H9 (cell line): ENCODE results near the gene JADE2. TPM values are rescaled to one million over a fixed set of nuclear protein-coding genes. Genes with fewer than 3 reads are reported as not detected.

Experiments
- DNase-seq: peaks from one replicate; pipeline ENCODE4 v3.0.0-alpha.2; 2017
- H2AFZ ChIP-seq: one replicate; pipeline ENCODE4 v1.6.1; 2013; ENCODE audit warnings: mild to moderate bottlenecking, low read length, control low read depth, moderate library complexity
- H2AK5ac ChIP-seq: 2 replicates; pipeline ENCODE4 v1.6.1; 2013; ENCODE audit warnings: low read length, control low read depth, mixed read lengths; ENCODE audit not compliant: insufficient read length
- H2BK120ac ChIP-seq: one replicate; pipeline ENCODE4 v1.6.1; 2013; ENCODE audit warnings: low read depth, mild to moderate bottlenecking, low read length, control low read depth, inconsistent platforms; ENCODE audit not compliant: poor library complexity, severe bottlenecking
- H2BK12ac ChIP-seq: 2 replicates; pipeline ENCODE4 v1.6.1; 2013; ENCODE audit warnings: low read length, control low read depth, mixed read lengths, low read depth; ENCODE audit not compliant: insufficient read length
- H2BK15ac ChIP-seq: 2 replicates; pipeline ENCODE4 v1.6.1; 2013; ENCODE audit warnings: low read depth, low read length, control low read depth
- H2BK20ac ChIP-seq: one replicate; pipeline ENCODE4 v1.6.1; 2013; ENCODE audit warnings: low read depth, mild to moderate bottlenecking, low read length, control low read depth, inconsistent platforms; ENCODE audit not compliant: poor library complexity, severe bottlenecking
- H2BK5ac ChIP-seq: 2 replicates; pipeline ENCODE4 v1.6.1; 2013; ENCODE audit warnings: low read length, control low read depth, mixed read lengths; ENCODE audit not compliant: insufficient read length
- H3K14ac ChIP-seq: 2 replicates; pipeline ENCODE4 v1.6.1; 2013; ENCODE audit warnings: low read length, control low read depth; ENCODE audit not compliant: insufficient read depth
- H3K18ac ChIP-seq: 2 replicates; pipeline ENCODE4 v1.6.1; 2013; ENCODE audit warnings: low read depth, mild to moderate bottlenecking, mixed read lengths, low read length, control low read depth; ENCODE audit not compliant: insufficient read length
- H3K23ac ChIP-seq: 2 replicates; pipeline ENCODE4 v1.6.1; 2013; ENCODE audit warnings: low read length, control low read depth, mixed read lengths, low read depth; ENCODE audit not compliant: insufficient read length
- H3K23me2 ChIP-seq: 2 replicates; pipeline ENCODE4 v1.6.1; 2013; ENCODE audit warnings: low read depth, mild to moderate bottlenecking, mixed read lengths, low read length, control low read depth; ENCODE audit not compliant: insufficient read length, poor library complexity, severe bottlenecking
- H3K27ac ChIP-seq: 2 replicates; pipeline ENCODE4 v1.5.1; 2013; ENCODE audit warnings: low read length, control low read depth, mixed read lengths, low read depth; ENCODE audit not compliant: insufficient read length
- H3K27me3 ChIP-seq: 2 replicates; pipeline ENCODE4 v1.6.1; 2013; ENCODE audit warnings: low read length, control low read depth, inconsistent platforms; ENCODE audit not compliant: insufficient read depth
- H3K4ac ChIP-seq: 2 replicates; pipeline ENCODE4 v1.6.1; 2013; ENCODE audit warnings: low read depth, mild to moderate bottlenecking, control low read depth, inconsistent platforms, low read length, moderate library complexity
- H3K4me1 ChIP-seq: 2 replicates; pipeline ENCODE4 v1.6.1; 2013; ENCODE audit warnings: low read length, control low read depth, inconsistent platforms; ENCODE audit not compliant: insufficient read depth
- H3K4me2 ChIP-seq: 2 replicates; pipeline ENCODE4 v1.6.1; 2013; ENCODE audit warnings: low read length, control low read depth, mixed read lengths; ENCODE audit not compliant: insufficient read length, insufficient read depth
- H3K56ac ChIP-seq: 2 replicates; pipeline ENCODE4 v1.6.1; 2013; ENCODE audit warnings: low read depth, mild to moderate bottlenecking, mixed read lengths, low read length, control low read depth; ENCODE audit not compliant: insufficient read length
- H3K79me1 ChIP-seq: 2 replicates; pipeline ENCODE4 v1.6.1; 2013; ENCODE audit warnings: low read depth, mild to moderate bottlenecking, moderate library complexity, low read length, control low read depth, inconsistent platforms; ENCODE audit not compliant: insufficient read depth, poor library complexity, severe bottlenecking
- H3K79me2 ChIP-seq: 2 replicates; pipeline ENCODE4 v1.6.1; 2013; ENCODE audit warnings: low read length, control low read depth, inconsistent platforms; ENCODE audit not compliant: insufficient read depth
- H3K9ac ChIP-seq: 2 replicates; pipeline ENCODE4 v1.6.1; 2013; ENCODE audit warnings: low read length, control low read depth, mixed read lengths; ENCODE audit not compliant: insufficient read length; ENCODE audit errors: extremely low read depth
- H3K9me3 ChIP-seq: one replicate; pipeline ENCODE4 v1.6.1; 2013; ENCODE audit warnings: low read depth, low read length, inconsistent platforms; ENCODE audit not compliant: control insufficient read depth
- H3T11ph ChIP-seq: one replicate; pipeline ENCODE4 v1.6.1; 2013; ENCODE audit warnings: mild to moderate bottlenecking, low read length, control low read depth, inconsistent platforms
- H4K20me1 ChIP-seq: one replicate; pipeline ENCODE4 v1.6.1; 2013; ENCODE audit not compliant: control insufficient read depth, insufficient read length, insufficient read depth
- H4K5ac ChIP-seq: 2 replicates; pipeline ENCODE4 v1.6.1; 2013; ENCODE audit warnings: low read depth, mild to moderate bottlenecking, mixed read lengths, low read length, control low read depth; ENCODE audit not compliant: insufficient read length
- H4K8ac ChIP-seq: replicated peaks from 2 replicates; pipeline ENCODE4 v1.6.1; 2013; ENCODE audit warnings: low read length, control low read depth, mixed read lengths, low read depth; ENCODE audit not compliant: insufficient read length
- H4K91ac ChIP-seq: 2 replicates; pipeline ENCODE4 v1.6.1; 2013; ENCODE audit warnings: low read depth, mild to moderate bottlenecking, moderate library complexity, mixed read lengths, low read length, control low read depth; ENCODE audit not compliant: insufficient read length
- H3K27ac Mint-ChIP-seq, 3 experiments: 2 replicates in 2 of 3; 3 replicates in 1 of 3; pipeline ENCODE4 v1.8.0; 2020 to 2021; ENCODE audit warnings: mixed read lengths in 3 of 3, mild to moderate bottlenecking in 1 of 3, moderate library complexity in 1 of 3
- H3K27me3 Mint-ChIP-seq: 2 replicates; pipeline ENCODE4 v1.8.0; 2021; ENCODE audit warnings: low read depth, mild to moderate bottlenecking, moderate library complexity, mixed read lengths
- H3K36me3 Mint-ChIP-seq, 3 experiments: 2 replicates in 2 of 3; 3 replicates in 1 of 3; pipeline ENCODE4 v1.8.0; 2020 to 2021; ENCODE audit warnings: low read depth in 3 of 3, mixed read lengths in 3 of 3; ENCODE audit not compliant: insufficient read depth in 1 of 3
- H3K4me1 Mint-ChIP-seq, 2 experiments: 2 replicates each; pipeline ENCODE4 v1.8.0; 2020; ENCODE audit warnings: mixed read lengths in 2 of 2
- H3K4me3 Mint-ChIP-seq, 2 experiments: 2 replicates in 1 of 2; 3 replicates in 1 of 2; pipeline ENCODE4 v1.8.0; 2020 to 2021; ENCODE audit warnings: mild to moderate bottlenecking in 2 of 2, mixed read lengths in 2 of 2, moderate library complexity in 1 of 2
- H3K9me3 Mint-ChIP-seq, 2 experiments: 2 replicates in 1 of 2; 3 replicates in 1 of 2; pipeline ENCODE4 v1.8.0; 2020; ENCODE audit warnings: mild to moderate bottlenecking in 2 of 2, mixed read lengths in 2 of 2, moderate library complexity in 1 of 2
- WGBS: extraction: QIAGEN DNeasy Blood & Tissue Kit; methylation state at CpG from one replicate; pipeline ENCODE4 v1.1.7; 2013; ENCODE audit warnings: missing lambda C conversion rate, low lambda C conversion rate, mixed read lengths; ENCODE audit not compliant: insufficient read length; ENCODE audit errors: extremely low coverage; 5-methylcytosine and 5-hydroxymethylcytosine counted together
- total RNA-seq: library from RNA; stranded (reverse); gene quantifications from 2 replicates; pipeline ENCODE4 v1.2.1, GENCODE V29; 2021
- TF ChIP-seq, protein P1 (sequence below): fragments of 200-600 bp; sonication (generic); conservative IDR thresholded peaks from 3 replicates; pipeline ENCODE4 v1.8.0; 2021; ENCODE audit warnings: antibody characterized with exemption, mild to moderate bottlenecking

The JADE2 gene
- total RNA-seq, 1 experiment from 2014 or later, result 99.7 TPM

DNA sequence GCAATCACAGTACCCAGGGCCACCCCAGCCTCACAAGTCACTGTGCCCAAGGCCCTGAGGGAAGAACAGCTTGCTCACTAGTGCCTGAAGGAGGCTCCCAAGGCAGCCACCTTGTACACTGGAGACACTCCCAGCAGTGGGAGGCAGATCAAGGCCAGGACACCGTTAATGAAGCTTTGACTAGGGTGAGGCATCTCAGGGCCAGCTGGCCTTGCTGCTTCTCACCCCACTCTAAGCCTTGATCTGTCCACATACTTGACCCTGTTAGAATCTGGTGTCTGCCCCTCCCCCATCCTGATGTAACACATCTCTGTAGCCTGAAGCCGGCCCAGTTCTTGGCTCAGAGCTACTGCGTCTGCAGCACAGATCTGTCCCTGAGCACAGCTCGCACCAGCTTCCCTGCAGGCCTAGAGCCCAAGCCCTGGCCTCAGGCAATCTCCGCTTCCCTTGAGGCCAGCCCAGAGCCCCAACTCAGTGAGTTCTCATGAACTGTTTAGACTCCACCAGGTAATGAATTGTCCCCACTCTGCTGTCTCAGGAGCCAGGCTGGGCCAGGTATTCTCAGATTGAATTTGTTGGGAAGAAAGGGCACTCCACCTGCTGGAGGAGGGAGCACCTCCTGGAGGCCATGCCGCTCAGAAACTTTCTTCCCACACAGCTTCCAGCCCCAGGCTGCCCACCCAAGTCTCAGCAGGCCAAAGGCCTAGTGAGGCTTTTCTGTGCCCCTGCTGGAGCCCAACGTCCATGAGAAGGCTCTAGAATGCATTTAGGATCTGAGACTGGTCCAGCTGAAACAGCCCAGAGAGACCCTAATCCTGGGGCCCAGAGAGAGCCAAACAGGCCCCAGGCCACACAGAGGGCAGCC, 13.4 kb upstream of the JADE2 start:
- H3K4me3 Mint-ChIP-seq, result peak overlapping the region in 1 of 2 experiments; percentile 41; a peak in 2 of 5 replicates
- Histone ChIP-seq H3K23ac (no peak overlapping the region), H2BK20ac (no peak overlapping the region), H3K27ac (peak overlapping the region; percentile 49), H3K79me2 (no peaks in the 10 kb centered on the region), H3K79me1 (no peaks in the 10 kb centered on the region), H3K27me3 (no peaks in the 10 kb centered on the region), H2AK5ac (peak overlapping the region; percentile 46), H4K91ac (peak overlapping the region; percentile 65), H2BK12ac (peak overlapping the region; percentile 100), H3K4ac (peak overlapping the region; percentile 15; the same call in 1 of the 2 replicates), H3K56ac (no peak overlapping the region), H4K8ac (no peak overlapping the region), H2AFZ (no peak overlapping the region), H4K5ac (peak overlapping the region; percentile 19), H3K4me1 (peaks cover 11% of the 10 kb centered on the region; the same call in 1 of the 2 replicates), H4K20me1 (no peaks in the 10 kb centered on the region), H3K23me2 (no peaks in the 10 kb centered on the region), H3K14ac (peak overlapping the region; percentile 83), H2BK15ac (no peak overlapping the region), H3K9ac (peak overlapping the region; percentile 17), H3K9me3 (no peaks in the 10 kb centered on the region), H3K4me2 (peak overlapping the region; percentile 0), H2BK5ac (no peak overlapping the region), H2BK120ac (no peak overlapping the region), H3T11ph (peak overlapping the region; percentile 26), H3K18ac (peak overlapping the region; percentile 89)
- H3K27ac Mint-ChIP-seq, result peak overlapping the region; percentile 93 to 99 (median 96)
- H3K4me1 Mint-ChIP-seq, result peaks cover 31 to 39% of the 10 kb centered on the region in 2 experiments
- H3K9me3 Mint-ChIP-seq, result no peaks in the 10 kb centered on the region; a peak in 1 of 5 replicates
- TF ChIP-seq, protein P1, sequence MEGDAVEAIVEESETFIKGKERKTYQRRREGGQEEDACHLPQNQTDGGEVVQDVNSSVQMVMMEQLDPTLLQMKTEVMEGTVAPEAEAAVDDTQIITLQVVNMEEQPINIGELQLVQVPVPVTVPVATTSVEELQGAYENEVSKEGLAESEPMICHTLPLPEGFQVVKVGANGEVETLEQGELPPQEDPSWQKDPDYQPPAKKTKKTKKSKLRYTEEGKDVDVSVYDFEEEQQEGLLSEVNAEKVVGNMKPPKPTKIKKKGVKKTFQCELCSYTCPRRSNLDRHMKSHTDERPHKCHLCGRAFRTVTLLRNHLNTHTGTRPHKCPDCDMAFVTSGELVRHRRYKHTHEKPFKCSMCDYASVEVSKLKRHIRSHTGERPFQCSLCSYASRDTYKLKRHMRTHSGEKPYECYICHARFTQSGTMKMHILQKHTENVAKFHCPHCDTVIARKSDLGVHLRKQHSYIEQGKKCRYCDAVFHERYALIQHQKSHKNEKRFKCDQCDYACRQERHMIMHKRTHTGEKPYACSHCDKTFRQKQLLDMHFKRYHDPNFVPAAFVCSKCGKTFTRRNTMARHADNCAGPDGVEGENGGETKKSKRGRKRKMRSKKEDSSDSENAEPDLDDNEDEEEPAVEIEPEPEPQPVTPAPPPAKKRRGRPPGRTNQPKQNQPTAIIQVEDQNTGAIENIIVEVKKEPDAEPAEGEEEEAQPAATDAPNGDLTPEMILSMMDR, result peak; percentile 66
- H3K36me3 Mint-ChIP-seq, result no peaks in the 10 kb centered on the region; a peak in 1 of 7 replicates
- H3K27me3 Mint-ChIP-seq, result no peaks in the 10 kb centered on the region
- DNase-seq, result peak; percentile 83
- no CpG with 5 or more reads among the region's 7 CpGs for WGBS
